ENCODE data around the gene NTM.

DNA sequence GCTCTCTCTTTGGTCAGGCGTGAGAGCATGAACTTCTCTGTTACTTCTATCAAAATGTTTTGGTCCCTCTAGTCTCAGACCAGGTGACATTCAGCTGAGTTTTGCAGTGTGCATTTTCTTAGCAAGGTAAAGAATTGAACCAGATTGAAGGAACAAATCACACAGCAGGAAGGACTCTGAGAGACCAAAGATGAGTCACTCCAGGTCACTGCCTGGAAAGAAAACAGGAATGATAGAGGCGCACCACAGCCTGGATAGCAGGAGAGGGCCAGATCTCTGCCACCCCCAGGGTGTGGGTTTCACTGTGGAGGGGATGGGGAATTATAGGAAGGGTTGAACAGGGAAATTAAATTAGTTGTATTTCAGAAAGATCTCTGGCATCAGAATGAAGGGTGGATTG, 788.3 kb downstream of the NTM start:
- TF ChIP-seq CTCF (conservative IDR thresholded peaks at IDR 0.05 in 1 of 2, IDR thresholded peaks at IDR 0.05 in 1 of 2; ENCODE audit: low read depth in 1 of 2, low read length in 2 of 2) (no peak), EZH2 (IDR thresholded peaks at IDR 0.05; ENCODE audit: low read length, missing control alignments) (no peak)
